ENCODE measurements around the gene SRBD1. TPM values are rescaled to one million over a fixed set of nuclear protein-coding genes. Genes with fewer than 3 reads are reported as not detected.

The SRBD1 gene
- polyA plus RNA-seq, 4 donors, result 4.7 to 10.9 (median 7.1) TPM

Other genes with a start within 250 kb of the SRBD1 start
- 1 to 10 TPM; 2.2 to 7.1 (median 5.4) TPM for gene PRKCE, start 40.4 kb upstream of the SRBD1 start, polyA plus RNA-seq

Measured in small intestine (tissue), 4 donors.